ENCODE measurements around the gene FANCM.
A peak's percentile ranks its signal among the peaks of the same experiment; 100 is the strongest.

FANCM gene, protein sequence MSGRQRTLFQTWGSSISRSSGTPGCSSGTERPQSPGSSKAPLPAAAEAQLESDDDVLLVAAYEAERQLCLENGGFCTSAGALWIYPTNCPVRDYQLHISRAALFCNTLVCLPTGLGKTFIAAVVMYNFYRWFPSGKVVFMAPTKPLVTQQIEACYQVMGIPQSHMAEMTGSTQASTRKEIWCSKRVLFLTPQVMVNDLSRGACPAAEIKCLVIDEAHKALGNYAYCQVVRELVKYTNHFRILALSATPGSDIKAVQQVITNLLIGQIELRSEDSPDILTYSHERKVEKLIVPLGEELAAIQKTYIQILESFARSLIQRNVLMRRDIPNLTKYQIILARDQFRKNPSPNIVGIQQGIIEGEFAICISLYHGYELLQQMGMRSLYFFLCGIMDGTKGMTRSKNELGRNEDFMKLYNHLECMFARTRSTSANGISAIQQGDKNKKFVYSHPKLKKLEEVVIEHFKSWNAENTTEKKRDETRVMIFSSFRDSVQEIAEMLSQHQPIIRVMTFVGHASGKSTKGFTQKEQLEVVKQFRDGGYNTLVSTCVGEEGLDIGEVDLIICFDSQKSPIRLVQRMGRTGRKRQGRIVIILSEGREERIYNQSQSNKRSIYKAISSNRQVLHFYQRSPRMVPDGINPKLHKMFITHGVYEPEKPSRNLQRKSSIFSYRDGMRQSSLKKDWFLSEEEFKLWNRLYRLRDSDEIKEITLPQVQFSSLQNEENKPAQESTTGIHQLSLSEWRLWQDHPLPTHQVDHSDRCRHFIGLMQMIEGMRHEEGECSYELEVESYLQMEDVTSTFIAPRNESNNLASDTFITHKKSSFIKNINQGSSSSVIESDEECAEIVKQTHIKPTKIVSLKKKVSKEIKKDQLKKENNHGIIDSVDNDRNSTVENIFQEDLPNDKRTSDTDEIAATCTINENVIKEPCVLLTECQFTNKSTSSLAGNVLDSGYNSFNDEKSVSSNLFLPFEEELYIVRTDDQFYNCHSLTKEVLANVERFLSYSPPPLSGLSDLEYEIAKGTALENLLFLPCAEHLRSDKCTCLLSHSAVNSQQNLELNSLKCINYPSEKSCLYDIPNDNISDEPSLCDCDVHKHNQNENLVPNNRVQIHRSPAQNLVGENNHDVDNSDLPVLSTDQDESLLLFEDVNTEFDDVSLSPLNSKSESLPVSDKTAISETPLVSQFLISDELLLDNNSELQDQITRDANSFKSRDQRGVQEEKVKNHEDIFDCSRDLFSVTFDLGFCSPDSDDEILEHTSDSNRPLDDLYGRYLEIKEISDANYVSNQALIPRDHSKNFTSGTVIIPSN (N-terminal part only)

DNA sequence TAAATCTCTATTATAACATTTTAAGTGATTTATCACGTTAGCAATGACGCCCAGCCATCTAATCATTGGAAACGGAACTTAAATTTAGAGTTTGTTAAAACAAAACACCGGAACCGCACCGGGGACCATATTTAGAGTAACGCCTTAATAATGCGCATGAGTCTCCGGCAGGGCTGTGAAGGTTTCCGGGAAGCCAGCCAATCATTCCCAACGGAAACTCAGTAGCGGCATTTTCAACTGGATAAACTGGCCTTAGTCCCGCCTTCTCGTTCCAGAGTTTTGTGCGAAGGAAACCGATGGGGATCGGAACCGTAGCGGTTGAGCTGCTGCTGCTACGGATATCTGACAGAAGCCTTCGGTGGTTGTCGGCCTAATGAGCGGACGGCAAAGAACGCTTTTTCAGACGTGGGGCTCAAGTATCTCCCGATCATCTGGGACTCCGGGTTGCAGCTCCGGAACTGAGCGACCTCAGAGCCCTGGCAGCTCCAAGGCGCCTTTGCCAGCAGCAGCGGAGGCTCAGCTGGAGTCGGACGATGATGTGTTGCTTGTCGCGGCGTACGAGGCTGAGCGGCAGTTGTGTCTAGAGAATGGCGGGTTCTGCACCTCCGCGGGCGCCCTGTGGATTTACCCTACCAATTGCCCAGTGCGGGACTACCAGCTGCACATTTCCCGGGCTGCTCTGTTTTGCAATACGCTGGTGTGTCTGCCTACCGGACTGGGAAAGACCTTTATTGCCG is at the start of gene FANCM:
Gene FANCM, plus strand, starts transcription at position 272 of the 737 bp plus-strand sequence. Its CDS starts 102 bp downstream, at position 374.
- peak; percentile 93 to 95 for DNase-seq

DNA sequence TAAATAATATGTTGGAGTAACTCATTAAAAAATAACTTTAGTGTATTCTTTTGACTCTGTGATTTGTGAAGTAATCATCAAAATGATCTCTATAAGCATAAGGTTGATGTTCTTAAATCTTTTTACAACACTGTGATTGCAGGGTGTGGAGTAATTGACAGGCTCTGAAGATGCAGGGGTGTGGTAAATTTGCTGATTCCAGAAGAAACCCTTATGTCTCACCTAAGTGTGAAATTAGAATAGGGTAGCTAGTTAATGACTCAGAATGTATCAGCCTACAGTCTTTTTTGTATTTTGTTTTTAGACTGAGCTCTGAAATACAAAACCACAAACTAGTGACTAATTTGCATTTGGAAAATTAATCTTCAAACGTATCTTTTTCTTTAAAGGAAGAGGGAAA is 45.9 kb upstream of the FANCM start:
- DNase-seq = no peak

DNA sequence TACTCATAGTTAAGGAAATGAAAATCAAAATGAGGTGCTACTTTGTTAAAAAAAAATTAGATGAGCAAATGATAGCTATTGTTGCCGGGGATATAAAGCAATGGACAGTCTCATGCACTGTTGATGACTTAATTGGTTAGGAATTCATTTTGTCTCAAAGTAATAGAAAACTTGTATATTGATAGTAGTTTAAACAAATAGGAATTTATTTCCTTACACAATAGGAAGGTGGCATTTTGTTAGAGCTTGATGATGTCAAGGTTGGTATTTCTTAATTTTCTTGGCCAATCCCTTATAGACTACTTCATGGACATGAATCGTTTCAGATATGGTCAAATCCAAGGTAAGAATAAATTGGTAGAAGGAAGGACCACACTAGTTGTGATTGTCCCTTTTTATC is 44.0 kb upstream of the FANCM start:
- no peak for DNase-seq

DNA sequence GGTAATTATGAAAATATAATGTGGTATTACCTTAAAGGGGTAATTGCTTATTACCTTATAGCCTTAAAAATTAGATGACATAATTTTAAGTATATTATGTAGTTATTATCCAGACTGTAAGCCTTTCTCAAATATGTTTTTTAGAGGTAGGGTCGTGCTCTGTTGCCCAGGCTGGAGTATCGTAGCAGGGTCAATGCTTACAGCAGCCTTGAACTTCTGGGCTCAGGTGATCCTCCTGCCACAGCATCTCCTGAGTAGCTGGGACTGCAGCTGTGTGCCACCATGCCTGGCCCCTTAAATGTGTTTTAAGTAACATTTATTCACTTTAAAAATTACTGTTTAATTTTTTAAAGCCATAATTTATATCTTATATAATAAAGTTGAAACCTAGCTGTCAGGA is 41.5 kb upstream of the FANCM start:
- DNase-seq = no peak

DNA sequence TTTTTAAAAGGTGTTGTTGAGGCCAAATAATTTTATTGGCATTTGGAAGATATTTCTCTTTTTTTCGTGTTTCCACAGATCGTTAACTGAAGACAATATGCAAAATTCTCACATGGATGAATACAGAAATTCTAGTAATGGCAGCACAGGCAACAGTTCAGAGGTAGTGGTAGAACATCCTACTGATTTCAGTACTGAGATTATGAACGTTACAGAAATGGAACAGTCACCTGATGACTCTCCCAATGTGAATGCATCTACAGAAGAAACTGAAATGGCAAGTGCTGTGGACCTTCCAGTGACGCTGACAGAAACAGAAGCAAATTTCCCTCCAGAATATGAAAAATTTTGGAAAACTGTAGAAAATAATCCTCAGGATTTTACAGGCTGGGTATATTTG is 40.6 kb upstream of the FANCM start:
- DNase-seq = no peak

DNA sequence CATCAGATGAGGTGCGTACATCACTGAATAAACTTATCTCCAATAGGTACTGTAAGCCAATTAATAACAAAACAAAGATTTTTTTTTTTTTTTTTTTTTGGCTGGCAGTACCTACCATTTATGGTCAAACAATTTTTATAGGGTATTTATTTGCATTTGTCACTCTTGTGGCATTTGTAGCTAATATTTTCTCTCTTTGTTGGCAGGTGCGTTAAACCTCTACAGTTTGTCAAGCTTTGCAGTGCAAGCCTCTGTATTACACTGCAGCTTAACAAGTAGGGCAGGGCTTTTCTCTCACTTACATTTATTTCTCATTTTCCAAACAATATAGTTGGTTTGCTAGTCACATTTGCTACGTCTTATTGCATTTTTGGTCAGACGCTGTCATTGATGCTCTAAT is 39.5 kb upstream of the FANCM start:
- DNase-seq = no peak

DNA sequence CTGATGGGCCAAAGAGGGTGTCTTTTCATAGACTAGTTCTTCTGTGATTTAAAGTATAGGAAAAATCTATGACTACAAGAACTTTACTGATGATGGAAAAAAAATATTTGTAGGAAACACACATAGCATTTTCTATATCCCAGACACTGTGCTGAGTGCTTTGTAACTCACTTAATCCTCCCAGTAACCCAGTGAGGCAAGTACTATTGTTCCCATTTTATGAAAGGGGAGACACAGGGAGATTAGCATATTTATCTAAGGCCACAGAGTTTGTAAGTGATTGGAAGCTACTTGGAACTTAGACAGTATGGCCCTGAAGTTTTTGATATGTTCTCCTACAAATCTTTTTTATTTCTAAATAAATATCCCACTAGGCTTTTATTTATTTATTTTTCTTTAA is 31.9 kb upstream of the FANCM start:
- no peak for DNase-seq

DNA sequence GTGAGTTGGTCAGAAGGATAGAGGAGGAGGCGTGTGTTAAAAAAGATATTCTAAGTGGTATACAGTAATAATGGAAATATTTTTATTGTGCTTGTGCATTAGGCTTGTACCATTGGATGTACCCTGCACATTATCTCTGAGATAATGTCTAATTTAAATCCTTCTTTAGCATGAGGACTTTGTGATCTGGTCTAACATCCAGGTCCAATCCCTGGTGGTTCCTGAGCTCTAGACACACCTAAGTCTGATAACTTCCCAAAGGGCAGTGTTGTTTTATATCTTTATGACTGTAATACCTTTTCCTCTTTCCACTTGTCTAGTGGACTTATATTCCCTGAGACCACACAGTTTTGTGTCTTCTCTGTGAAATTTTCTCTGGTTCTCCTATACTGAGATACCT is 31.2 kb upstream of the FANCM start:
- no peak for DNase-seq

DNA sequence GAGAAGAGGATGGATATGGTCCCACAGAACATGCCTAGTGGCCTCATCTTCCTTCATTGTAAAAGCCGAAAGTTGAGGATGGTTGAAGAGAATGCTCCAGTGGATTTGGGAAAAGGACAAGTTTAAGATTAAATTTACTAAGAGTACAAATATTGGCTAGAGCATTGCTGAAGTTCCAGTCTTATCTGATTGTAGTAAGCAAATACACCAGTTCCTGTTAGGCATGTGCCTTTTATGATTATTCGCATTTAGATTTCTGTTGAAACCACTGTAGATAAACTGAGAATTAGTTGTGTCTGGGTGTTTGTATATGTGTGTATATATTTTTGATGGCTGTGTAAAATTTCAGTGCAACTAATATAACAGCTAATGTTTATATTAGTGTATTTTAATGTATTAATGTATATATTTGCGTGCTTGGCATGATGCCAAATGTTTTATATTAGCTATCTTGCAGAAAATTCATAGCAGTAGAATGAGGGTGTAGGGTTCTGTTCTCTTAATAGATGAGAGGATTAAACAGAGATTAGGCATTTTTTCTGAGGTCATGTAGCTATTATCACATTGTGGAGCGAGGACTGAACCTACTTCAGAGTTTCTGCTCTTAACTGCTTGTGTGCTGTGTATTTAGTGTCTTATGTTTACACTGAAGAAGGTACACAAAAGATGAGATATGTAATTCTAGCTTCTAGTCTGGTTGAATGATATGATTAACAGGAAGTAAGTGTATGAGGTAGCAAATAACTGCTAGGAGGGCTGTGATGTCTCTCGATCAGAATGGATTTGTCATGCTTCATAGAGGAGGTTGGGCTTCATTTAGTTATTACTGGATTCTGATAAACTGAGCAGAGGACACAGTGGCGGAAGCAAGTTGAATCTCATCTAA is 22.6 kb upstream of the FANCM start:
- no peak for DNase-seq

DNA sequence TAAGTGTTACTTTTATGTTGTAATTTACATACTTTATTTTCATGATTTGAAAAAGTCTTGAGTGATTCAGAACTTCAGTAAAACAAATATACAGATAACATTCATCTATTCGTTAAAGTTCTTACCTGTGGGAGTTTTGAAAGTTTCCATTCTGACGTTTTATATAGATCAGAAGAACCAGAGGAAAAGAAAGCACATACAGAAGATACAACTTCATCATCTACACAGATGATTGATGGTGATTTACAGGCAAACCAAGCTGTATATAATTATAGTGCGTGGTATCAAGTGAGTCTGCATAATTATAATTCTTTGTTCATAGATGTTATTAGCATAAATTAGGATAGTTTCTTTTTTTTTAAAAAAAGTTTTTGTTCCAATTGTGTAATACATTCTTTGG is 21.4 kb upstream of the FANCM start:
- no peak for DNase-seq

DNA sequence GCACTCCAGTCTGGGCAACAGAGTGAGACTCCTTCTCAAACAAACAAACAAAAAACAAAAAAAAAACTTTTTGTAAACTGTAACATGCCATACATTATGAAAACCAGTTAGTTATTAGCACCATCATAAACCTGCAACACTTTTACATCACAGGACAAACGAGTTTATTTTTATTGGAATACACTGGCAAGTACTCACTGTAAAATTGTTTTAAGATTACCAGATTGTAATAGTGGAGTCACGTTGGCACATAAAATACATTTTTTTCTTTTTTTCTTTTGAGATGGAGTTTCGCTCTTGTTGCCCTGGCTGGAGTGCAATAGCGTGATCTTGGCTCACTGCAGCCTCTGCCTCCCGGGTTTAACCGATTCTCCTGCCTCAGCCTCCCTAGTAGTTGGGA is 17.1 kb upstream of the FANCM start:
- no peak for DNase-seq

DNA sequence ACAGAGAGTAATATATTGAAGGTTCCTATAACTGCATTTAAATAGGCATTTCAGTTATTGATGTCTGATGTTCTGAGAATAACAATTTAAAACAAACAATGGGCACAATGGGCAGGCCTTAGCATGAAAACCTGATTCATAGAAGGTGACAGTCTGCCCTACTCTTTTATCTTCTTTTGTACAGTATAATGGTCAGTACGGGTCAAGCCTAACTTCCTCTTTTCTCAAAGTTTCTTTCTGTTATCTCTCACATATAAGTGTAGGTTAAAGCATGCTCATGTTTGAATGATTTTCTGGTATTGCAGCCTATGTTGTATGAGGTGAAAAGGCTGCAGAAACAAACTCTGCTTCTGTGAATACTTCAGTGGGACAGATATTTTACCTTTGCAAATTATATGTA is 15.6 kb upstream of the FANCM start:
- no peak for DNase-seq

DNA sequence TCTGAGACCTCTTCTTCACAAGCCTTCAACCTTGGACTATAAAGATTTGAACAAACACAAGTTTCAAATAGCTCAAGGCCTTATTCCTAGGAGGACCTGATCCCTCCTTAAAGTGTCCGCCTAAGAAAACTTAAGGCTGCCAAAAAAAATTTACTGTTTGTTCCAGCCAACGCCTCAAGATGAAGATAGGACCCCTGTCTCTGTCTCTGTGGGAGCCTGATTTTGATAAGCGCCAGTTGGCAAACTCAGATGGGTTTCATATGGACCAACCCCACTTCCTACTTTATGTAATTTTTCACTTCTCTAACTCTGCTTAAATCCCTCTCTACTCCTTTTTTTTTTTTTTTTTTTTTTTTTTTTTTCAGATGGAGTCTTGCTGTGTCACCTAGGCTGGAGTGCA is 12.5 kb upstream of the FANCM start:
- DNase-seq = no peak

DNA sequence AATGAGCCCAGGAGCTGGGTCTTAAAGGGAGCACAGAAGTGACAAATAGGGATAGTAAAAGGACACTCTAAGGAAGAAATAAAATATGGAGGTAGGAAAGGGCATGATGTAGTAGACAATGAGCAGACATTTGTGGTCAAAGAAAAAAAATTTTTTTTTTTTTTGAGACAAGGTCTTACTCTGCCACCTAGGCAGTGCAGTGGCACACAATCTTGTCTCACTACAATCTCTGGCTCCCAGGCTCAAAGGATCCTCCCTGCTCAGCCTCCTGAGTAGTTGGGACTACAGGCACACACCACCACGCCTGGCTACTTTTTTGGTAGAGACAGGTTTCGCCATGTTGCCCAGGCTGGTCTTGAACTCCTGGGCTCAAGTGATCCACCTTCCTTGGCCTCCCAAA is 10.0 kb upstream of the FANCM start:
- no peak for DNase-seq

DNA sequence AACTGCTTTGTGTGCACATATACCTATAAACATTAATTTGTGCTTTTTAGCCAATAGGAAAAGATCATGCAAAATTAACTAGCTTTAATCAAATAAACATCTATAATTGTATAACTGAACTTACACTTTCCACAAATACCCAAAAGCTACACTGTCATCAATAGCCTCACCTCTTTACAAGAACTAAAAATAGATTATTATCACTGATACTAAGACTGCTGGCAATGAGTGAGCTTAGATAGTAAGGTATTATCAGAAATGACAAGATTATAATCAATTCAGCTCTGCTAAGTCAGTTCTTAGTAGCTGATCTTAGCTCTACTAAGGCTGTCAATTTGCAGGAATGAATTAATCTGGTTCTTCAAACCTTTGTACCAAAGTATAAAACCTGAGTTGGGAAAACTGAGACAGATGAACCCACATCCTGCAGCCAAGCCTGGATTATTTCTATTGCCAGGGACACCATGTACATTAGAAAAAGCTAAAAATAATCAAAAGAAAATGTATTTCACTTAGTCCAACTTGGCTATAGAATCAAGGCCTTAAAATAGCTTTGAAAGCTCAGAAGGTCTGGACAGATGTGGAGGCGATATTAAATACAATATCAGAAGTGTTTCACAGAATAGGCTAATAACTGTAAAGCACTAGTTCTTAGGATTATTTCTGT is 6.6 kb upstream of the FANCM start:
- no peak for DNase-seq

DNA sequence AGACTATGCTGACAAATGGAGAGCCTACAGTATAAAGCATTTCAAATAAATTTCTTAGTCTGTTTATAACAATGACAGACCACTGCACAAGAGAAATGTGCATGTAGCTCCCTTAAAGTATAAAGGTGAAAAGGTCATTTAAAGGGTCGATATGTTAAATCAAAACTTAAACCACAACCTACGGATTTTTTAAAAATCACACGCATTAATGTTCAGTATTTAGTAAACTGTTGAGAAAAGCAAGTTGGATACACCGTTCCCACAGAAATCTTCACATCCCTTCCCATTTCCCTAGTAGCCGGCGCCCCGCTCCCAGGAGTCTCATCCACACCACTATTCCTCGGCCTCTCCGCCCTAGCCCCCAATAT is 2.1 kb upstream of the FANCM start:
- no peak for DNase-seq

DNA sequence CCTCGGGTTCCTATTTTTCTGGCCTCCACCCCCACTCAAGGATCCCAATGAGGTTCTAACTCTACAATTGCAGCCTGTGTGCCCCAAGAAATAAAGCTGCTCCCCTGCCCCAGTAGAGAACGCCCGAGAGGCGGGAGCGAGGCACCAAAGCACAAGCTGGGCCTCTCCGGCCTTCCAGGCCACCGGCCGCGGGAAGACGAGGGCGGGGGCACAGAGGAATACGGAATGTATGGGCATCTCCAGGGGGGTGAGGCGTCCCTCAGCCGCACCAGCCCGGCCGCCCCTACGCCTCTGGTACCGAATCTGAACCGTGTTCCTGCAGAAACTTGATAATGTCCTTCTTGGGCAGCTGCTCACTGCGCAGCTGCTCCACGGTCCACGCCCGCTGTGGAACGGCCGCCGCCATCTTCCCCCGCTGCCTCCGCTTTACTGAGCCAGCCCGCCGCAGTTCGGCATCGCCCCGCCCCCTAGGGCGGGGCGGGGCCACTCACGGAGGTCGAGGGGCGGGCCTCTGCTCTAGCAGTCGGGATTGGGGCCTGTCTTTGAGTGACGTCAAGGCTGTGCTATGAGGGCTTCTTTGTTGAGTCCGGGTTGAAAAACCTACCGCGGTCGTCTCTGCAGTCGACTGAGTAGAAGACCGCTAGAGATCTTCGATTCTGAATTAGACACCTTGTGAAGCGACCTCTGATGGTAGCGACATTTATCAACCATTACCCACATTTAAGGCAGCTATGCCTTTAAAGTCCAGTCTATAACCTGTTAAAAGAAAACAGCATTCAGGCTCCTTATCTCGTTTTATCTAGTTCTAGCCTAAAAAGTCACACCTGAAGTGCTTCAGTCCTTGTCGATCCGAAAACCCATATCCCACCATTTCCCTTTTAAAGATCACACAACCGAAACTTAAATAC is 1.4 kb upstream of the FANCM start, which contains the start of gene FKBP3:
Gene FKBP3, minus strand, starts transcription at position 431 of the 908 bp plus-strand sequence. Its CDS starts 25 bp downstream, at position 406.
- DNase-seq = peak; percentile 95 to 96

DNA sequence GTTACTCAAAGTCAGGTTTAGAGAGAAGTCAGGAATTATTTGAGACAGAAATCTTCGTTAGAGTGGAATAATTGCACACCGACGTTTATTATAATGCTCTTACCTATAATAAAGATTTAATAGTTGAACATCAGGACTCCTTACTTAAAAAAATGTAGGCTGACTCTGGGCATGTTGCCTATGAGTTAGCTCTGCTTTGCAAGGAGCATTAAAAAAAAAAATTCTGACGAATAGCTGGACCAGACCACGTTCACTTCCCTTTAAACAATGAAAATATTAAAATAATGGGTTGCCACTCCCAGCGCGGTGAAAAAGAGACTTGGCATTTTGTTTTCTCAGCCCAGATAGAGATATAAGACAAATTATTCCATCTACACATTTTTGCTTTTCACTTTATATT is 574 bp upstream of the FANCM start:
- DNase-seq = no peak

DNA sequence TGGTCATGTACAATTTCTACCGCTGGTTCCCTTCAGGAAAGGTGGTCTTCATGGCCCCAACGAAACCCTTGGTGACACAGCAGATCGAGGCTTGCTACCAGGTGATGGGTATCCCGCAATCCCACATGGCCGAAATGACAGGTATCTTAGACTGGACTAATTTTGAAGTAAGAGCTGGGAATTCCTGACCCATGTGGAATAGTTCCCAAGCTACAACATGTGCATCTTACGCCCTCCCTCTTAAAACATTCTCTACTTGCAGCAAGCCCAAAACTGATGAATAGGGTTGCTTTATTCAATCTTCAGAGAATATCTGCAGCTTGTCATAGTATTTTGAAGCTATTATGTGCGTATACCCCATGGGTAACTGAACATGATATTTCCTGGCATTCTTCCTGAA is 669 bp downstream of the FANCM start:
- no peak for DNase-seq

Measured in NCI-H1930 (cell line).